ENCODE data around the gene TRMT10A.

Gene TRMT10A

GRCh38 chr4:99563310-99564186 lies at the start of gene TRMT10A:
TSS of gene TRMT10A (minus strand) at chr4:99564039. CDS start at chr4:99559338, 4,701 bp downstream.
- peak; percentile 97 to 98 (median 98) for DNase-seq

GRCh38 chr4:99612704-99613103 lies 48.9 kb upstream of the TRMT10A start:
- no peak for DNase-seq

GRCh38 chr4:99612281-99612680 lies 48.4 kb upstream of the TRMT10A start:
- no peak for DNase-seq

- no peak for DNase-seq
Observed at GRCh38 chr4:99610605-99611175, 46.9 kb upstream of the TRMT10A start.

- DNase-seq, result no peak
Observed at GRCh38 chr4:99608417-99608816, 44.6 kb upstream of the TRMT10A start.

- no peak for DNase-seq
Observed at GRCh38 chr4:99606716-99607115, 42.9 kb upstream of the TRMT10A start.

GRCh38 chr4:99594818-99595217 lies 31.0 kb upstream of the TRMT10A start:
- no peak for DNase-seq

GRCh38 chr4:99593781-99594641 lies 30.2 kb upstream of the TRMT10A start:
- DNase-seq, result no peak

GRCh38 chr4:99591757-99592156 lies 27.9 kb upstream of the TRMT10A start:
- no peak for DNase-seq

GRCh38 chr4:99587803-99588202 lies 24.0 kb upstream of the TRMT10A start:
- no peak for DNase-seq

- DNase-seq, result no peak
Observed at GRCh38 chr4:99587309-99587708, 23.5 kb upstream of the TRMT10A start.

- DNase-seq, result no peak
Observed at GRCh38 chr4:99586797-99587196, 23.0 kb upstream of the TRMT10A start.

GRCh38 chr4:99586322-99586721 lies 22.5 kb upstream of the TRMT10A start:
- no peak for DNase-seq

- no peak for DNase-seq
Observed at GRCh38 chr4:99585516-99585915, 21.7 kb upstream of the TRMT10A start.

GRCh38 chr4:99578714-99579113 lies 14.9 kb upstream of the TRMT10A start:
- DNase-seq, result no peak

GRCh38 chr4:99574530-99575324 lies 10.9 kb upstream of the TRMT10A start, which contains the start of gene MTTP:
TSS of gene MTTP (plus strand) at chr4:99574824. CDS start at chr4:99574910, 86 bp downstream.
- peak; percentile 15 to 55 (median 38) for DNase-seq

- DNase-seq, result no peak
Observed at GRCh38 chr4:99573735-99574368, 10.0 kb upstream of the TRMT10A start.

GRCh38 chr4:99572527-99573240 lies 8.8 kb upstream of the TRMT10A start:
- DNase-seq, result no peak

- DNase-seq, result no peak
Observed at GRCh38 chr4:99571883-99572282, 8.0 kb upstream of the TRMT10A start.

GRCh38 chr4:99564921-99565320 lies 1.1 kb upstream of the TRMT10A start:
- DNase-seq, result no peak

GRCh38 chr4:99552872-99553271 lies 11.0 kb downstream of the TRMT10A start:
- no peak for DNase-seq

Measured in suppressor macrophage treated with lipopolysaccharide for 1 hour (primary cell).